IMR-90 (cell line): ENCODE results near the gene C20orf173. TPM values are rescaled to one million over a fixed set of nuclear protein-coding genes. Genes with fewer than 3 reads are reported as not detected.

Experiments
- ATAC-seq: fragments of 200-7000 bp; cut with Tn5 transposase; 2 replicates; pipeline ENCODE4 v1.9.1; 2020; ENCODE audit warnings: low read depth, mild to moderate bottlenecking, moderate library complexity
- BruUV-seq: library from RNA; stranded (reverse); fragments of 400-500 nt; replicated peaks from 2 replicates; lab custom pipeline; 2021; lab: Mats Ljungman, UMichigan
- CTCF ChIA-PET: fragments of 300-600 bp; formaldehyde crosslinking; extraction: SDS; loops from one replicate; lab custom pipeline; 2021; ENCODE audit warnings: antibody characterized with exemption; lab: Yijun Ruan, JAX
- POLR2A ChIA-PET: fragments of 300-600 bp; sonication (Branson Sonifier 250); formaldehyde crosslinking; loops from one replicate; lab custom pipeline; 2022; ENCODE audit warnings: antibody characterized with exemption; ENCODE audit not compliant: unreplicated experiment; lab: Charles Lee
- DNase-seq: peaks from one replicate; pipeline ENCODE4 v3.0.0; 2013
- H2AFZ ChIP-seq: replicated peaks from 2 replicates; pipeline ENCODE3; 2013; ENCODE audit warnings: low read length, mild to moderate bottlenecking; ENCODE audit not compliant: poor library complexity
- H2AK5ac ChIP-seq: 2 replicates; pipeline ENCODE4 v1.6.1; 2013; ENCODE audit warnings: low read depth, low read length, inconsistent platforms
- H2AK9ac ChIP-seq: replicated peaks from 2 replicates; pipeline ENCODE3; 2013; ENCODE audit warnings: mild to moderate bottlenecking, low read depth, low read length, moderate library complexity; ENCODE audit not compliant: poor library complexity
- H2BK120ac ChIP-seq: 2 replicates; pipeline ENCODE4 v1.6.1; 2013; ENCODE audit warnings: low read depth, low read length, inconsistent platforms
- H2BK15ac ChIP-seq: 3 replicates; pipeline ENCODE4 v1.6.1; 2013; ENCODE audit warnings: low read depth, low read length, inconsistent platforms
- H2BK20ac ChIP-seq: 2 replicates; pipeline ENCODE4 v1.6.1; 2013; ENCODE audit warnings: low read depth, mild to moderate bottlenecking, inconsistent platforms, low read length, moderate library complexity
- H2BK5ac ChIP-seq: 2 replicates; pipeline ENCODE4 v1.6.1; 2013; ENCODE audit warnings: mild to moderate bottlenecking, low read depth, low read length, inconsistent platforms; ENCODE audit not compliant: poor library complexity, severe bottlenecking
- H3K14ac ChIP-seq: replicated peaks from 2 replicates; pipeline ENCODE4 v1.6.1; 2013; ENCODE audit warnings: low read depth, low read length, inconsistent platforms
- H3K18ac ChIP-seq: 2 replicates; pipeline ENCODE4 v1.6.1; 2013; ENCODE audit warnings: low read depth, low read length, control low read depth
- H3K23ac ChIP-seq: 2 replicates; pipeline ENCODE4 v1.6.1; 2013; ENCODE audit warnings: low read depth, low read length, inconsistent platforms
- H3K27ac ChIP-seq: 2 replicates; pipeline ENCODE4 v1.5.1; 2013; ENCODE audit warnings: mild to moderate bottlenecking, control low read depth, low read length; ENCODE audit not compliant: insufficient read depth
- H3K27me3 ChIP-seq: 2 replicates; pipeline ENCODE4 v1.6.1; 2013; ENCODE audit warnings: low read length; ENCODE audit not compliant: control insufficient read depth, insufficient read depth
- H3K36me3 ChIP-seq: 2 replicates; pipeline ENCODE4 v1.6.1; 2013; ENCODE audit warnings: low read length, mixed read lengths; ENCODE audit not compliant: control insufficient read depth, insufficient read depth
- H3K4ac ChIP-seq: 2 replicates; pipeline ENCODE4 v1.6.1; 2013; ENCODE audit warnings: low read depth, low read length, inconsistent platforms
- H3K4me1 ChIP-seq: 2 replicates; pipeline ENCODE4 v1.6.1; 2013; ENCODE audit warnings: low read length, mixed read lengths; ENCODE audit not compliant: control insufficient read depth, insufficient read depth
- H3K4me2 ChIP-seq: 2 replicates; pipeline ENCODE4 v1.6.1; 2013; ENCODE audit warnings: low read depth, mild to moderate bottlenecking, control low read depth, low read length, moderate library complexity
- H3K4me3 ChIP-seq: 2 replicates; pipeline ENCODE4 v1.5.1; 2013; ENCODE audit warnings: low read depth, mild to moderate bottlenecking, control low read depth, low read length, moderate library complexity; ENCODE audit not compliant: insufficient read depth
- H3K56ac ChIP-seq: 2 replicates; pipeline ENCODE4 v1.6.1; 2013; ENCODE audit warnings: low read length, inconsistent platforms; ENCODE audit not compliant: insufficient read depth; ENCODE audit errors: extremely low read depth
- H3K79me1 ChIP-seq, 2 experiments: 2 replicates each; pipeline ENCODE4 v1.6.1; 2013; ENCODE audit warnings: low read length in 2 of 2, inconsistent platforms in 1 of 2, low read depth in 1 of 2
- H3K9ac ChIP-seq: 2 replicates; pipeline ENCODE4 v1.6.1; 2013; ENCODE audit warnings: low read depth, low read length, control low read depth
- H3K9me1 ChIP-seq: 2 replicates; pipeline ENCODE4 v1.6.1; 2013; ENCODE audit warnings: low read length, inconsistent platforms; ENCODE audit not compliant: insufficient read depth
- H3K9me3 ChIP-seq: 2 replicates; pipeline ENCODE4 v1.6.1; 2013; ENCODE audit warnings: low read length; ENCODE audit not compliant: control insufficient read depth, insufficient read depth
- H4K20me1 ChIP-seq: 2 replicates; pipeline ENCODE4 v1.6.1; 2013; ENCODE audit warnings: low read length, inconsistent platforms; ENCODE audit not compliant: insufficient read depth
- H4K5ac ChIP-seq: 2 replicates; pipeline ENCODE4 v1.6.1; 2013; ENCODE audit warnings: mild to moderate bottlenecking, low read depth, low read length, control low read depth
- H4K8ac ChIP-seq, 2 experiments: 2 replicates each; pipeline ENCODE4 v1.6.1; 2013; ENCODE audit warnings: low read depth in 2 of 2, low read length in 2 of 2, control low read depth in 1 of 2, inconsistent platforms in 1 of 2
- H4K91ac ChIP-seq: 2 replicates; pipeline ENCODE4 v1.6.1; 2013; ENCODE audit warnings: low read depth, low read length, inconsistent platforms; ENCODE audit not compliant: insufficient read depth
- BHLHE40 ChIP-seq: fragments of 150-350 bp; IDR thresholded peaks from 2 replicates; pipeline ENCODE4 v1.6.1; 2016; ENCODE audit warnings: mild to moderate bottlenecking, low read depth, low read length
- CEBPB ChIP-seq: IDR thresholded peaks from 2 replicates; pipeline ENCODE4 v1.6.1; 2012; ENCODE audit warnings: low read depth, low read length, improper control_type of control experiment
- CHD1 ChIP-seq: IDR thresholded peaks from 2 replicates; pipeline ENCODE4 v1.6.1; 2012; ENCODE audit warnings: low read depth, low read length, improper control_type of control experiment
- FOS ChIP-seq: fragments of 150-350 bp; IDR thresholded peaks from 2 replicates; pipeline ENCODE4 v1.6.1; 2016; ENCODE audit warnings: low read depth, low read length
- MAFK ChIP-seq: IDR thresholded peaks from 2 replicates; pipeline ENCODE4 v1.6.1; 2012; ENCODE audit warnings: low read depth, low read length, improper control_type of control experiment
- MXI1 ChIP-seq: IDR thresholded peaks from 2 replicates; pipeline ENCODE4 v1.6.1; 2012; ENCODE audit warnings: low read depth, mild to moderate bottlenecking, low read length, moderate library complexity, borderline replicate concordance
- NFE2L2 ChIP-seq: fragments of 150-350 bp; IDR thresholded peaks from 2 replicates; pipeline ENCODE4 v1.6.1; 2016; ENCODE audit warnings: low read depth, mild to moderate bottlenecking, low read length
- POLR2A ChIP-seq: IDR thresholded peaks from 2 replicates; pipeline ENCODE4 v1.6.1; 2012; ENCODE audit warnings: mild to moderate bottlenecking, low read depth, low read length
- RAD21 ChIP-seq: IDR thresholded peaks from 2 replicates; pipeline ENCODE4 v1.6.1; 2012; ENCODE audit warnings: low read length, improper control_type of control experiment
- RCOR1 ChIP-seq: IDR thresholded peaks from 2 replicates; pipeline ENCODE4 v1.6.1; 2012; ENCODE audit warnings: mild to moderate bottlenecking, low read length, improper control_type of control experiment; ENCODE audit not compliant: insufficient replicate concordance
- RFX5 ChIP-seq: IDR thresholded peaks from 2 replicates; pipeline ENCODE4 v1.8.0; 2012; ENCODE audit warnings: low read depth, mild to moderate bottlenecking, low read length, moderate library complexity
- SMC3 ChIP-seq: fragments of 150-350 bp; IDR thresholded peaks from 2 replicates; pipeline ENCODE4 v1.6.1; 2016; ENCODE audit warnings: low read depth, mild to moderate bottlenecking, antibody characterized with exemption, low read length, moderate library complexity
- WGBS, 2 experiments: methylation state at CpG; one replicate each; pipeline versions ENCODE4 v1.1.5 to v1.1.7; 2013; ENCODE audit warnings: missing lambda C conversion rate in 2 of 2; ENCODE audit not compliant: insufficient read length in 1 of 2; ENCODE audit errors: extremely low coverage in 2 of 2; 5-methylcytosine and 5-hydroxymethylcytosine counted together
- dilution Hi-C: fragments of 300-500 bp; cut with HindIII; formaldehyde crosslinking; loops from one replicate; pipeline ENCODE4 v1.14.3; 2018; ENCODE audit warnings: low sequenced_read_pairs; ENCODE audit not compliant: unreplicated experiment
- in situ Hi-C: fragments of 300-500 bp; cut with MboI; formaldehyde crosslinking; loops from 3 replicates; pipeline ENCODE4 v1.14.3; 2019; ENCODE audit warnings: low sequenced_read_pairs, inconsistent platforms, mixed read lengths
- intact Hi-C: fragments of 100-400 bp; cut with micrococcal nuclease; formaldehyde crosslinking; loops from 2 replicates; pipeline ENCODE4 v1.10.0; 2022
- polyA plus RNA-seq, 3 experiments: library from polyadenylated mRNA; depleted of rRNA; stranded (reverse); fragments of >200 nt; gene quantifications; 2 replicates each; pipeline ENCODE4 v1.2.3, GENCODE V29; 2012; ENCODE audit warnings: low replicate concordance in 1 of 3
- total RNA-seq: library from RNA; depleted of rRNA; stranded (reverse); fragments of >200 nt; gene quantifications from 2 replicates; pipeline ENCODE4 v1.2.3, GENCODE V29; 2012
- TF ChIP-seq, protein P1 (sequence below): fragments of 150-350 bp; IDR thresholded peaks from 2 replicates; pipeline ENCODE4 v1.6.1; 2016; ENCODE audit warnings: low read depth, mild to moderate bottlenecking, low read length, moderate library complexity, borderline replicate concordance
- TF ChIP-seq, protein P2 (sequence below): conservative IDR thresholded peaks from 2 replicates; pipeline ENCODE4 v1.5.1; 2012; ENCODE audit warnings: mild to moderate bottlenecking, low read depth, low read length, improper control_type of control experiment

Gene C20orf173
- total and polyA plus RNA-seq, 2 of the 4 experiments (the other 2 are of a cell fraction) = not detected

DNA sequence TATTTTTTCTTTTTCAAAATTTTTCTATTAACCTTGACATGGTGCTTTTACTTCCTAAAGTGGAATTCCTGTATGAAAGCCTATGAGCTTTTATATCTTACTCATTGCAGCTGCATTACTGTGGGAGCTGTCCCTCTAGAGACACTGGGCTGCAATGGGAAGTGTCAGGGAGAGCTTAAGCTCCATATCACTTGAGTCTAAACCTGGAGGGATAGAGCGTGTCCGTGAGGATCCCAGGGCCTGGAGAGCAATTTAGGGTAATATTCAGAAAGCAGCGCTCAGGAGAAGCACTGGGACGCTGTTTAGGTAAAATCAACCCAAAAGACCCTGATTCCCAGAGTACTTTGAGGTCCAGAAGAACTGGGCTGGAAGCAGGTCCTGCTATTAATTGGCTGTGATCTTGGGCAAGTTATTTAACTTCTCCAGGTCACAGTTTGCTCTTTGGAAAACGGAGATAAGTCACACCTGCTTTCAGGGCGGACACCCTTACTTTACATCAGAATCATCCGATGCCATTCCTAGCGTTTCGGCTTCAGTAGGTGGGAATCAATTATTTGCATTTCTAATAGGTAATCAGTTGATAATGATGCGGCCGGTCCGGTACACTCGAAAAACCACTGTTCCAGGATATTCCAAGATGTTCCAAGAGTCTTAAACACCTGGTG, 11.8 kb upstream of the C20orf173 start (continued):
- no peak for TF ChIP-seq FOS

DNA sequence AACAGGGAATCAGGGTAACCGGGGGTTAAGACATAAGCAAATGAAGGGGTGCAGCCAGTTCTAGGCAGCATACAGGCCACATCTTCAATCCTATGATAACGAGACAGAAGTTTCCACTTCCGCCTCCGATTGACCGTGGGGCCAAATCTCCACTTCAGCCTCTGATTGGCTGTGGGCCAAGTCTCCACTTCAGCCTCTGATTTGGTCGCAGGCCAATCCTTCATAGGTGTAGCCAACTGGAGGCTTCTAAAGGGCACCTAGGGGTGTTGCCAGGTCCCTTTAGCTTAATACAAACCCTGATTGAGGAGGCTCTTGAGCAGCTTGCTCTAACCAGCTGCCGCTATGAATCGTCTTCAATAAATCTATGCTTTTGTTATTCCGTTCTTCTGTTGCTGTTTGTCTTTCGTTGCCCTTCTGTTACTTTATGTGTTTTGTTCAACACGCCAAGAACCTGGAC, 10.3 kb upstream of the C20orf173 start:
- ATAC-seq = no peak
- no peak for DNase-seq
- no peak overlapping the region for H2AFZ ChIP-seq
- CTCF ChIA-PET = interaction anchor here (0.5 kb wide), 1 partner anchor 12 kb away, joined by 4 read pairs; no protein-coding TSS in a partner anchor
- no peak overlapping the region for H3K18ac ChIP-seq
- H2BK20ac ChIP-seq = no peak overlapping the region
- H3K4me2 ChIP-seq = no peak overlapping the region
- 57% methylated on average over 10 of the region's 11 CpGs; no CpG with 5 or more reads in 1 of the 2 experiments for WGBS, 2 experiments
- H3K9me1 ChIP-seq = peaks cover 13% of the 10 kb centered on the region
- H4K20me1 ChIP-seq = no peaks in the 10 kb centered on the region
- H3K23ac ChIP-seq = no peak overlapping the region
- no peak overlapping the region for H4K8ac ChIP-seq
- no peak overlapping the region for H3K4me3 ChIP-seq
- no peak overlapping the region for H3K14ac ChIP-seq
- no peak overlapping the region for H2BK5ac ChIP-seq
- dilution Hi-C loops (no loop called here), intact Hi-C loops (no loop called here), in situ Hi-C loops (no loop called here)
- H3K9me3 ChIP-seq = no peaks in the 10 kb centered on the region
- H3K27ac ChIP-seq = no peak overlapping the region
- TF ChIP-seq SMC3 = no peak
- no peak for TF ChIP-seq MXI1
- TF ChIP-seq, protein P1, sequence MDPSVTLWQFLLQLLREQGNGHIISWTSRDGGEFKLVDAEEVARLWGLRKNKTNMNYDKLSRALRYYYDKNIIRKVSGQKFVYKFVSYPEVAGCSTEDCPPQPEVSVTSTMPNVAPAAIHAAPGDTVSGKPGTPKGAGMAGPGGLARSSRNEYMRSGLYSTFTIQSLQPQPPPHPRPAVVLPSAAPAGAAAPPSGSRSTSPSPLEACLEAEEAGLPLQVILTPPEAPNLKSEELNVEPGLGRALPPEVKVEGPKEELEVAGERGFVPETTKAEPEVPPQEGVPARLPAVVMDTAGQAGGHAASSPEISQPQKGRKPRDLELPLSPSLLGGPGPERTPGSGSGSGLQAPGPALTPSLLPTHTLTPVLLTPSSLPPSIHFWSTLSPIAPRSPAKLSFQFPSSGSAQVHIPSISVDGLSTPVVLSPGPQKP = no peak
- TF ChIP-seq NFE2L2 = no peak
- TF ChIP-seq RAD21 = no peak
- no peak for TF ChIP-seq CEBPB
- no peak for TF ChIP-seq POLR2A
- no peak for TF ChIP-seq BHLHE40
- TF ChIP-seq CHD1 = no peak
- TF ChIP-seq RFX5 = no peak
- TF ChIP-seq MAFK = no peak
- no peak for TF ChIP-seq FOS
- TF ChIP-seq RCOR1 = no peak
- TF ChIP-seq, protein P2, sequence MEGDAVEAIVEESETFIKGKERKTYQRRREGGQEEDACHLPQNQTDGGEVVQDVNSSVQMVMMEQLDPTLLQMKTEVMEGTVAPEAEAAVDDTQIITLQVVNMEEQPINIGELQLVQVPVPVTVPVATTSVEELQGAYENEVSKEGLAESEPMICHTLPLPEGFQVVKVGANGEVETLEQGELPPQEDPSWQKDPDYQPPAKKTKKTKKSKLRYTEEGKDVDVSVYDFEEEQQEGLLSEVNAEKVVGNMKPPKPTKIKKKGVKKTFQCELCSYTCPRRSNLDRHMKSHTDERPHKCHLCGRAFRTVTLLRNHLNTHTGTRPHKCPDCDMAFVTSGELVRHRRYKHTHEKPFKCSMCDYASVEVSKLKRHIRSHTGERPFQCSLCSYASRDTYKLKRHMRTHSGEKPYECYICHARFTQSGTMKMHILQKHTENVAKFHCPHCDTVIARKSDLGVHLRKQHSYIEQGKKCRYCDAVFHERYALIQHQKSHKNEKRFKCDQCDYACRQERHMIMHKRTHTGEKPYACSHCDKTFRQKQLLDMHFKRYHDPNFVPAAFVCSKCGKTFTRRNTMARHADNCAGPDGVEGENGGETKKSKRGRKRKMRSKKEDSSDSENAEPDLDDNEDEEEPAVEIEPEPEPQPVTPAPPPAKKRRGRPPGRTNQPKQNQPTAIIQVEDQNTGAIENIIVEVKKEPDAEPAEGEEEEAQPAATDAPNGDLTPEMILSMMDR = no peak
- H2BK120ac ChIP-seq = no peak overlapping the region
- H3K4ac ChIP-seq = no peak overlapping the region
- H2AK5ac ChIP-seq = no peak overlapping the region
- H4K5ac ChIP-seq = no peak overlapping the region
- no peak overlapping the region for H2BK15ac ChIP-seq
- BruUV-seq = no TSS peak
- H2AK9ac ChIP-seq = no peak overlapping the region
- peaks cover 6% of the 10 kb centered on the region for H3K36me3 ChIP-seq
- H3K4me1 ChIP-seq = peaks cover 5% of the 10 kb centered on the region
- no peak overlapping the region for H3K9ac ChIP-seq
- no peak overlapping the region for H4K91ac ChIP-seq
- peaks cover 12 to 24% of the 10 kb centered on the region in 2 experiments for H3K79me1 ChIP-seq
- peaks cover 1% of the 10 kb centered on the region; the same call in 1 of the 2 replicates for H3K27me3 ChIP-seq
- H3K56ac ChIP-seq = no peak overlapping the region
- POLR2A ChIA-PET = no interaction called here
